MM.1S (cell line): Measurements from ENCODE around the gene HDAC5.
A peak's percentile ranks its signal among the peaks of the same experiment; 100 is the strongest.

Source experiments
- DNase-seq: peaks from one replicate; pipeline ENCODE4 v3.0.0-alpha.2; 2015
- H2AFZ ChIP-seq: fragments of 300-600 bp; sonication (generic); 2 replicates; pipeline ENCODE4 v1.6.0; 2016; ENCODE audit warnings: antibody characterized with exemption, low read length
- H3F3A ChIP-seq: fragments of 300-600 bp; sonication (generic); 2 replicates; pipeline ENCODE4 v1.6.1; 2016; ENCODE audit warnings: mild to moderate bottlenecking, antibody characterized with exemption, low read length, moderate library complexity, mixed read lengths; ENCODE audit not compliant: insufficient read depth
- H3K27ac ChIP-seq: fragments of 300-600 bp; sonication (generic); 2 replicates; pipeline ENCODE4 v1.5.1; 2016; ENCODE audit warnings: mild to moderate bottlenecking, low read length
- H3K27me3 ChIP-seq: fragments of 300-600 bp; sonication (generic); replicated peaks from 2 replicates; pipeline ENCODE4 v1.6.0; 2016; ENCODE audit warnings: low read length; ENCODE audit not compliant: insufficient read depth
- H3K36me3 ChIP-seq: fragments of 300-600 bp; sonication (generic); replicated peaks from 2 replicates; pipeline ENCODE4 v1.6.1; 2016; ENCODE audit warnings: mild to moderate bottlenecking, low read length, mixed read lengths; ENCODE audit not compliant: insufficient read depth
- H3K4me1 ChIP-seq: fragments of 300-600 bp; sonication (generic); 2 replicates; pipeline ENCODE4 v1.6.1; 2016; ENCODE audit warnings: low read length, mixed read lengths
- H3K4me2 ChIP-seq: fragments of 300-600 bp; sonication (generic); 2 replicates; pipeline ENCODE4 v1.6.0; 2016; ENCODE audit warnings: low read depth, low read length
- H3K4me3 ChIP-seq: fragments of 300-600 bp; sonication (generic); 2 replicates; pipeline ENCODE4 v1.5.1; 2016; ENCODE audit warnings: low read length, mixed read lengths
- H3K79me2 ChIP-seq: fragments of 300-600 bp; sonication (generic); 2 replicates; pipeline ENCODE4 v1.6.1; 2016; ENCODE audit warnings: mixed run types, low read length, mixed read lengths
- H3K9ac ChIP-seq: fragments of 300-600 bp; sonication (generic); 2 replicates; pipeline ENCODE4 v1.6.1; 2016; ENCODE audit warnings: low read length, mixed read lengths
- H3K9me2 ChIP-seq: fragments of 300-600 bp; sonication (generic); replicated peaks from 2 replicates; pipeline ENCODE4 v1.6.1; 2016; ENCODE audit warnings: mild to moderate bottlenecking, low read length, mixed read lengths; ENCODE audit not compliant: insufficient read depth
- H3K9me3 ChIP-seq: fragments of 300-600 bp; sonication (generic); replicated peaks from 2 replicates; pipeline ENCODE4 v1.6.1; 2016; ENCODE audit warnings: mild to moderate bottlenecking, low read length, mixed read lengths; ENCODE audit not compliant: insufficient read depth
- H4K20me1 ChIP-seq: fragments of 300-600 bp; sonication (generic); 2 replicates; pipeline ENCODE4 v1.6.1; 2016; ENCODE audit warnings: mild to moderate bottlenecking, low read length, moderate library complexity, mixed read lengths; ENCODE audit not compliant: insufficient read depth
- CTCF ChIP-seq: fragments of 300-600 bp; sonication (generic); IDR thresholded peaks from 2 replicates; pipeline ENCODE4 v1.5.1; 2016; ENCODE audit warnings: antibody characterized with exemption, low read length, mixed read lengths
- EZH2 ChIP-seq: fragments of 300-600 bp; sonication (generic); optimal IDR thresholded peaks from 2 replicates; pipeline ENCODE3; 2017; ENCODE audit warnings: low read depth, mild to moderate bottlenecking, antibody characterized with exemption, low read length, mixed read lengths
- EZH2phosphoT487 ChIP-seq: fragments of 300-600 bp; sonication (generic); IDR thresholded peaks from 2 replicates; pipeline ENCODE4 v1.6.1; 2018; ENCODE audit warnings: antibody characterized with exemption, low read length

The HDAC5 gene

GRCh38 chr17:44070455-44071197 is 52.8 kb downstream of the HDAC5 start, which contains the start of gene G6PC3:
Gene G6PC3 (plus strand): TSS chr17:44070735. CDS start chr17:44070966, 231 bp downstream.
- H4K20me1 ChIP-seq = no peaks in the 10 kb centered on the region
- H3K9ac ChIP-seq = peak within 1 kb of the TSS; percentile 80
- H3K79me2 ChIP-seq = peaks cover 42% of the 10 kb centered on the region
- peak; percentile 97 for DNase-seq
- no peaks in the 10 kb centered on the region for H3K9me3 ChIP-seq
- H3F3A ChIP-seq = peaks cover 27% of the 10 kb centered on the region
- H3K4me1 ChIP-seq = peaks cover 11% of the 10 kb centered on the region
- H2AFZ ChIP-seq = peak within 1 kb of the TSS; percentile 98
- H3K27me3 ChIP-seq = no peaks in the 10 kb centered on the region
- H3K4me2 ChIP-seq = peak within 1 kb of the TSS; percentile 96
- no peaks in the 10 kb centered on the region for H3K9me2 ChIP-seq
- no peak for TF ChIP-seq EZH2phosphoT487
- no peak for TF ChIP-seq EZH2
- TF ChIP-seq CTCF = no peak
- peak within 1 kb of the TSS; percentile 75; the same call in 1 of the 2 replicates for H3K27ac ChIP-seq
- H3K36me3 ChIP-seq = no peaks in the 10 kb centered on the region
- peak within 1 kb of the TSS; percentile 94 for H3K4me3 ChIP-seq

DNA sequence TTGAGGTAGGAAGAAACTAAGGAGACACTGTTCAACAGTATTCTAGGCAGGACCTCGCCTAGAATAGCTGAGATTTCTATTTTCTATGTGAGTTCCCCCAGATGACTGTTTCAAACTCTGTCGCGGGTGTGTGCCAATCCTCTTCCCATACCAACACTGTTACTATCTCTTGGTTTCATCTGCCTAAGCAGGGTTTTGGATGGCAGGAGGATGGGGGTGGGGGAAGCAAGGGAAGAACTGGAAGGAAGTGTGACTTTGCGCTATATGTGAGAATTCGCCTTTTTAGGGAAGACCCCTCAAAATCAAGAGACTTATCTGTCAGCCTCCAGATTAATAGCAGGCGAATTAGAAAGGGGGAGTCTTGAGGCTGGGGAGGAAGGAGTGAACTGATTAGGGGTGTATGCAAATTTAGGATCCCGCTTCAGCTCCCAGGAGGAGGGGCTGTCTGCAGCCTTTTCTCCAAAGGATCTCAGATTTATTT is 53.4 kb downstream of the HDAC5 start:
- Histone ChIP-seq H3K9me3 (no peaks in the 10 kb centered on the region), H3K4me1 (peaks cover 13% of the 10 kb centered on the region), H3K27ac (peak overlapping the region; percentile 75; the same call in 1 of the 2 replicates), H3K27me3 (no peaks in the 10 kb centered on the region), H4K20me1 (no peaks in the 10 kb centered on the region), H3K9ac (peak overlapping the region; percentile 80), H3K9me2 (no peaks in the 10 kb centered on the region), H2AFZ (peak overlapping the region; percentile 98), H3F3A (peaks cover 31% of the 10 kb centered on the region), H3K4me3 (peak overlapping the region; percentile 94), H3K79me2 (peaks cover 48% of the 10 kb centered on the region), H3K36me3 (no peaks in the 10 kb centered on the region), H3K4me2 (peak overlapping the region; percentile 96)
- no peak for TF ChIP-seq EZH2
- TF ChIP-seq CTCF = no peak
- no peak for TF ChIP-seq EZH2phosphoT487
- no peak for DNase-seq

- H3K4me2 ChIP-seq = no peak overlapping the region
These were observed 55.9 kb downstream of the HDAC5 start for GRCh38 chr17:44067545-44067940.

More at GRCh38 chr17:44067545-44067940, 55.9 kb downstream of the HDAC5 start:
- Histone ChIP-seq H2AFZ (peak overlapping the region; percentile 79), H3K4me3 (no peak overlapping the region), H3K27ac (no peak overlapping the region), H3K9me2 (no peaks in the 10 kb centered on the region), H3K36me3 (no peaks in the 10 kb centered on the region), H3K9ac (no peak overlapping the region), H3K4me1 (peaks cover 13% of the 10 kb centered on the region), H3K9me3 (no peaks in the 10 kb centered on the region), H4K20me1 (0 out of 2 replicates have a peak, but pooled peaks cover 2% of the 10 kb centered on the region), H3F3A (peaks cover 31% of the 10 kb centered on the region), H3K79me2 (peaks cover 62% of the 10 kb centered on the region), H3K27me3 (no peaks in the 10 kb centered on the region)
- TF ChIP-seq EZH2phosphoT487 = no peak
- no peak for TF ChIP-seq EZH2
- TF ChIP-seq CTCF = no peak
- DNase-seq = no peak
